SU-DHL-6 (cell line): ENCODE data around the gene S100PBP.

Experiments
- CTCF ChIP-seq: fragments of 200-600 bp; sonication (generic); IDR thresholded peaks from one replicate; pipeline ENCODE4 v1.5.1; 2017; ENCODE audit warnings: antibody characterized with exemption, mild to moderate bottlenecking, low read length, moderate library complexity; ENCODE audit not compliant: insufficient read depth, poor library complexity, severe bottlenecking
- EZH2phosphoT487 ChIP-seq: fragments of 200-600 bp; sonication (generic), shearing (Covaris generic); conservative IDR thresholded peaks from 2 replicates; pipeline ENCODE4 v1.6.1; 2018; ENCODE audit warnings: mild to moderate bottlenecking, antibody characterized with exemption, low read length, moderate library complexity, mixed read lengths

DNA sequence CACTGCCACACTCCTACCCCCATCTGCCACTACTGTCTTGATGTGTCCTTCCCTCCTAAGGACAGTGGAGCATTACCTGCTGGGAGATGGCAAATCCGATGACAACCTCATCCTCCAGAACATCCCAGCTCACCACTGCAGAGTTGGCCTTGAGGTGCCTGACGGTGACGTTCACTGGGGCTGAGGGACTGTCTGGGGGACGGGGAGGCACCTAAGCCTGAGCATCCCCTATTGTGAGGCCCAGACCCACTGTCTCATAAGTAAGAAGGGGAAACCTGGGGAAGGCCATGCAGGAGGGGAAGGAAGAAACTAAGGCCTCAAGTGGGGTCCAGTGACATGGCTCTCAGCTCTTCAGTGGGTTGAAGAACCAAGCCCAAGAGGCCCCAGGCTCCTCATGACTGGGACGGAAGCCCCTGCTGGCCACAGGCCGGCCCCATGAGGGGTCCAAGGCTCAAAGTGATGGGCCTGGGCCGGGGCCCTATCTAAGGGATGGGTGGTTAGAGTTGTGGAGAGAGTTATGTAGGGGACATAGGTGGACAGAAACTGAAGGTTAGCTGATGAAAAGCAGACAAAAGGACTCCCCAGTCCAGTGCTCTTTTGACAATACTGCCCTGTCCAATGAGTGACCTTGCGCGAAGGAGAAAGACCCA is 51.5 kb downstream of the S100PBP start:
- TF ChIP-seq CTCF (no peak), EZH2phosphoT487 (no peak)
